T follicular helper cell (primary cell): ENCODE results near the gene TRIP4.
"Not testable (repeated sequence)": the region's sequence is repeated elsewhere in the genome, so short reads cannot be mapped to it uniquely, and the experiment has no call there.

Experiments used
- DNase-seq: peaks from one replicate; pipeline ENCODE4 v3.0.0-alpha.2; 2020; ENCODE audit warnings: low read depth
- total RNA-seq, 2 experiments: gene quantifications; one replicate each; lab custom pipeline; 2026; lab: John Stamatoyannopoulos, UW

Gene TRIP4
- 20.8 to 26.9 reads per million in 2 experiments for total RNA-seq

DNA sequence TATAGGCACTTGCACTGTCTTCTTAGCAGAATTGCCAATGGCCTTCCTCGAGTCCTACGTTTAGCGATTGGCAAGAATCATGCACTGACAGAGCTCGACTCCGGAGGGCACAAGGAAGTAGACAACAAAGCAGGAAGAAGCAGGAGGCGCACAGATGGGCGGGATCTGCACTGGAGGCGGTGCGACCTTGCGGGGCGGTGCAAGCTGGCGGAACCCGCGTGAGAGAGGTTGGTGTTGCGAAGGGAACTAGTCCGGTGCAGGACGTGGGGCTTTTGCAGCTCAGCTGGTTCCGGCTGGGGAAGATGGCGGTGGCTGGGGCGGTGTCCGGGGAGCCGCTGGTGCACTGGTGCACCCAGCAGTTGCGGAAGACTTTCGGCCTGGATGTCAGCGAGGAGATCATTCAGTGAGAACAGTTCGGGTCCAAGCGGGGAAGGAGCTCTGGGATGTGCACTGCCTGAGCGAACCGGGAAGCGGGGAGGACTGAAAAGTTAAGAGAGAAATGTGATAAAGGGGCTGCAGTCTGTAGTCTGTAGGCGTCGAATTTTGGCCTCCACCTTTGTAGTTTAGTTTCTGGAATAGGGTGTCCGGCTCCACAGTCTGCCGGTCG, at the start of gene TRIP4:
TSS of gene TRIP4 (plus strand) at position 275 of the 607 bp plus-strand sequence. CDS start at position 303, 28 bp downstream.
- DNase-seq: peak; percentile 93

DNA sequence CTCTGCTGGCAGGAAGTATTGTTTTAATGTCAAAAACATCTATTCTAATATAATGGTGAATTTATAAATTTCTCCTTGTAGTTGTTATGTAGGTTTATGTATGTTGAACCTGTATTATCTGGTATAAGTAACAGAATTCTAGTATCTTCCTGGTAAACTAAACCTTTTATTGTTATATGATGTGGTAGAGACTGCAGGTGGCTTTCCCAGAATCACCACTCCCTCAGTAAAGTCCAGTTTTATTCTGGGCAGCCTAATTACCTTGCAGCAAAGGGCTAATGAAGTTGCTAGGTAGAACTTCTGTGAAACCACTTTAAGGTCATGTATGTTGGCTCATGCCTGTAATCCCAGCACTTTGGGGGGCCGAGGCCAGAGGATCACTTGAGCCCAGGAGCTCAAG, 47.3 kb upstream of the TRIP4 start:
- DNase-seq: no peak

DNA sequence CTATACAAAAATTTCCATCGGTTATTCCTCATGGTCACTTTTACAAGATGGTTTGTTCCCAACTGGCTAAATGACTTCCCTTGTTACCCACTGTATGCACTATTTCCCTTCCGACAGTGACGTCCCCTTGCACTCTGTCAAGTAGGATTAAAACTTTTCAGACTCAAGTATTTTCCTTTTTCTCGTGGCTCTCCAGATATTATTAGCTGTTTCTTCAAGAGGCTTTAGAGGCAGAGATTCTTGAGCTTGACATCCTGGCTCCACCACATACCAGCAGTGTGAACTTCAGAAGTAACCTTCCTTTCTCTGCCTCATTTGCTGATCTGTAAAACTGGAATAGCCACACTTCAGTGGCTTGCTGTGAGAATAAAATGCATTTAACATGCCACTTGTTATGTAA, 45.7 kb upstream of the TRIP4 start:
- no peak for DNase-seq

DNA sequence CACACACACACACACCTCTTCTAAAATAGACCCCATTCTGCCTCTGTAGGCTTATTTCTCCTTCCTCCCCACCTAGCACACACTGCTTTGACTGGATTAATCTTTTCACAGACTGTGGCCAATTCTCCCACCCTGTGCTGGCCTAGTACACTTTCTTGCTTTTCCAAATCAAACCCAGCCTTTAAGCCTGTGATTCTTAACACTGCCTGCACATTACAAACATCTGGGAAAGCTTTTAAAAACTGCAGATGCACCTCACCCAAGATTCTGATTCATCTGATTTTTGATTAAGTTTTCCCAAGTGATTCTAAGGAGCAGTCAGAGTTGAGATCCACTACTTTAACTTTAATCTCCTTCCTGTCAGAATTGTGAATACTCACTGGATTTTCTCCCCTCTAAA, 44.4 kb upstream of the TRIP4 start:
- no peak for DNase-seq

DNA sequence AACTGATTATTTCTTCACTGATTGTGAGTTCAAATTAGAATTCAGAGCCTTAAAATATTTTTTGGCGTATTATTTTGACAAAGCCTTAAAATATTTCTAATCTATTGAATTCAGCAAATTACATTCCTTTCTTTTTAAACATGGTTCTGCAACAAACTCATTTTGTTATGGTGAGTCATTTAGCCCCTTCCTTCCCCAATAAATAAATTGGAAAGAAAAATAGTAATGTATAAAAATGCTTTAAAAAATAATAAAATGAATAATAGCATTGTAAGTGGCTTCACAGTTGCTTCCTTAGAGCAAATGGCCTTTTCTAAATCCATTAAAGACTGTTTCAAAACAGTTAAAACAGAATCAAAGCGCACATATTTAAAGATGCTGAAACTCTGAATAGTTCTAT, 43.8 kb upstream of the TRIP4 start:
- DNase-seq: no peak

DNA sequence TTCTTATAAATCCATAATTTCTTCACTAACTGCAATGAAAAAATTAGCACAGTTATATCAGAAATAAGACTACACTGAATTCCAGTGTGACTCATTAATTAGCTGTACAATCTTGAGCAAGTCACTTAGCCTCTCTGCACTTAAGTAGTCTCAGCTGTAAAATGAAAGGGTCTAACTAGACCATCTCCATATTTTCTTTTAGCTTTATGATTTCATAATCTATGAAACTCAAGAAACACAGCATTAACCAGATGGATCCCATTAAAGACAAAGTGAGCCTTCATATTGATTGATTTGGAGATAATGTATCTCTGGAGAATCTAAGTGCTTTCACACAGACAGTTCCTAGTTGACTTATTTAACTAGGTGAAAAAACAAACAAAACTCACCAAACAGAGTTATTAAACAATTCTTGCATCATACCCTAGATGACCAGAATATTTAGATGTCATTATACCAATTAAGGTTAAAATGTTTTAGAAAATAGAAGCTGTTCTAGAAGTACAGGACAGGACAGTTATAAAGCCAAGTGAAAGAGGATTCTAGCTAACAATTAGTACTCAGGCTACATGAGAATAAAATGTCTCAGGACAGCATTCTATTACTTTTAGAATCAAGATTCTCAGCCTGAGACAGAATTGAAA, 42.9 kb upstream of the TRIP4 start:
- DNase-seq: no peak

DNA sequence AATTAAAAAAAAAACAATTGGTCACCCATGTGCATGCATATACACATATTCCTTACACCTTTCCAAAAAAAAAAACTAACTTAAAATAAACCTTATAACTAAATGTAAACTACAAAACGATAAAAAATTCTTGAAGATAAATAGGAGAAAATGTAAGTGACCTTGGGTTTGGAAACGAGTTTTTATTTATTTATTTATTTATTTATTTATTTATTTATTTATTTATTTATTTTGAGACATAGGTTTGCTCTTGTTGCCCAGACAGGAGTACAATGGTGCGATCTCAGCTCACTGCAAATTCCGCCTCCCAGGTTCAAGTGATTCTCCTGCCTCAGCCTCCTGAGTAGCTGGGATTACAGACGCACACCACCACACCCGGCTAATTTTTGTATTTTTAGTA, 41.4 kb upstream of the TRIP4 start:
- not testable (repeated sequence) for DNase-seq

DNA sequence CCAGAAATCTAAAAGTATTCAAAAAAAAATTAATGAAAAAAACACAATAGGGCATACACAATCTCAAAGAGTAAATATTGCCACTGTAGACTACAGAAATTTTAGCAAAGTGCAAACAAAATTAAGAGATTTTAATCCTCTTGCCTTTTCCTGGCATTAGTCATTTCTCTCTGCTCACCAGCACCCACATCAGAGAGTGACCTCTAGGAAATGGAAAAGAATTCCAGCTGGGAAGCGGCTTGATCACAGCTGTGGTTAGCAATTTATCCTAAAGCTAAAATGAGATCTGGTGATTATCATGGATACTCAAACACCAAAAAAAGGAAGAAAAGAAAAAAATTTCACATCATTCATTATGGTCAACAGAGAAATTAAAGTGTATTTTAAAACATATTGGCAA, 39.2 kb upstream of the TRIP4 start:
- DNase-seq: no peak

DNA sequence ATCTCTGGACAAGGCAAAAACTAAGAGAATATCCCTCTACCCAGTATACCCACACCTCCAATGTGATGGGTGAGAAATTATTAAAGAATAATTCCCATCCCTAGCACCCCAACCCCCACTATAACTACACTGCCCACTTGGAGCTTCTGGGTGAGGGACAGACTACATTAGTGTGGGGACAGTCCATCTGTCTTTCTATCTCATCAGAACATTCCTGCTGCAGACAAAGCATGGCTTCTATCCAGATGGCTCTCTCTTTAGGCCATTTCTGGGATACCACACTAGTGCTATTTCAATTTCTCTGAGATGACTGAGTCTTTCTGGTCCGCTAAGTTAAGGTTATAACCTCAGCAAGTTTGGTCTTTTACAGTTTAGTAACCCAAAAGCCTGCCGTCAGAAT, 38.3 kb upstream of the TRIP4 start:
- no peak for DNase-seq

DNA sequence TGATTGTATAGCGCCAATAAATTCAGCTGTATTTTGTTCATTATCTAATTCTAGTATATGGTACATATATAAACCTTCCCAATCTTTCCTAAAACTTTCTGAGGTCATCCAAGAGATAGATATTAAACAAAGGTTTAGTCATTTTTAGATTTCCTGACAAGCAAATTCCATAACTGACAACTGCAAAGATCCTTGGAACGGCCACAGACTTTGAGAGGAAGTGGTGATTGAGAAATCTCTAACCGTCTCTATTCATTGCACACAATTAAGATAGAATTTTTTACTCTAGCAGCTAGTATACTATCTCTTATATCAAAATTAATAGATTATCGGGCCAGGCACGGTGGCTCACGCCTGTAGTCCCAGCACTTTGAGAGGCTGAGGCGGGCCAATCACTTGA, 36.4 kb upstream of the TRIP4 start:
- no peak for DNase-seq

DNA sequence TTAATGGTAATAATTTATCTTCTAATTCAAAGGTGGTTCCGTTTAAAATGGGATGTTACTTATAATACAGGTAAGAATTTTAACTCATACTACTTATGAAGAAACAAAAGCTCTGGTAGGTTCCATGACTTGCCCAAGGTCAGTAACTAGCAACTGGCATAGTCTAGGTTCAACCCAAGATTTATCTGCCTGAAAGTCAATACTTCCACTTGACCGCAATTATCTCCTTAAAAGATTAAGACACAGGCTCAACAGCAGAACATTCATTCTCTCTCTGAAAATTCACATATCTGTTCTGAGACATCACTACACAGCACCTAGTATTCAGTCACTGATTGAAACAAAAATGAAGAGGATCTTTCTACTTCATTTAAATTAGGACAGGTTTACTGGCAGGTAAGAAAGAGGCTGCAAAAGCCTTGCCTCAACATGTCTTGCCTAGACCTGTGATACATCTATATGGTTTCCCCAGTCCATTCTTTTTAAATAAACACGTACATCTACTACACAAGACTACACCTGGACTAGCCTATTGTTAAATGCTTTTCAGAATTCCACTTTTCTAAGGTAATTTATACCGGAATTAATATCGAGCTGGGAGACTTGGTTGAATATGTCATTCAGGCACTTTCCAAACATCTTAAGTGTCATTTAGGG, 32.8 kb upstream of the TRIP4 start:
- DNase-seq: no peak

DNA sequence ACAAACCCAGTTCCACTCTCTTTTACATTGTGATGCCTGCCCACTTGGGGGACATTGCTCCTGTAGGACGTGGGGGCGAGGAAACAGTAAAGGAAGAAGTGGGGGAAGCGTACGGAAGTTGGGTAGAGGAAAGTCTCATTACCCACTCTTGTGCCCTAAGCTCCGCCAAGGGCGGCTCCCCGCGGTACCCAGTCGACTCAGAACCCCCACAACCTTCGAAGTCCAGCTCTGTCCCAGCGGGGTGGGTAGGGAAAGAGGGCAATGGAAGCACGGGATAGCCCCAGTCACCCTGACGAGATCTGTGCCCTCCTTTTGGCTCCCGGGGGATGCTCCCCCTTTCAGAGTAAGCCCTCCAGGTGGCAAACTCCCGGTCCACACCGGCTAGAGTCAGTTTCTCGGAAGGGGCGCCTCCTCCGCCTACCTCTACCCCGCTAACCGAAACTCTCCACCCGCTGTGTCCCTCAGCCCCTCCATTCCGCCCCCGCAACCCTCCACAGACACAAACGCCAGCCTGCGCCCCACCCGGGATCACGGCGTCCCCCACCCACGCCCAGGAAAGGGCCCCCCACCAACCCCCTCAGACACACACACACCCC, 32.2 kb upstream of the TRIP4 start:
- DNase-seq: no peak

DNA sequence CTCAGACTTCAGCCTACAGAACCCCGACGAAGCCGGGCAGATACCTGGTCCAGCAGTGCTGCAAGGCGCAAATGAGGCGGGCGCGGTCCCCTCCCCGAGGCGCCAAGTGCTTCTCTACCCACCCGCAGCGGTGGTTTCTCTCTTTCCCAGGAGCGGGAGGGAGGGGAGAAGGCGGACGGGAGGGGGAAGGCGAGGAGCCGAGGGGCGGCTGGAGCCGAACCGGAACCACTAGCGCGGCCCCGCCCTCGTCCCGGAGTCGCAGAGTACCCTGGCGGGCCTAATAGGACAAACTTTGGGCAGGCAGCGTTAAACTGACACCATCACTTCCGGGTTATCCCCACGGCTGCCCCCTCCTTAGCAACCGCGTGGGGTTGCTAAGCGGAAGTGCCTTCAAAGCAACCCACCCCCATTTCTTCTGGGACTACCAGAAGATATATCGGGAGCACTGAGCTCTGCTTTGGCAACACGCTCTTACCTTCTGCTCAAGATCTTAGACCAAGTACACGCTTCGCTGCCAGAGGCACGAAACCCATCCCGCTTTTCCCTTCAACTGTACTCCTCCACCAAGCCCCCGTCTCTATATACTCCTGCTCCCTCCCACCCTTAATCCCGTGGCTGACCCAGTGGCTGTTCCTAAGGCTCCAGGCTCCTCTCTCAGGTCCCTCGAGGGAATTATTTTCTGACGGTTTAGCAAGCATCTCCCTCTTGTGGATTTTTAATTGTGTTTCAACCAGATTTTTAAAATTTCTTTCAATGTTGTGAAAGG, 31.5 kb upstream of the TRIP4 start, which contains the start of gene CSNK1G1:
TSS of gene CSNK1G1 (minus strand) at position 230 of the 766 bp plus-strand sequence. CDS start 55,674 bp downstream, outside the sequence.
- peak; percentile 88 for DNase-seq

DNA sequence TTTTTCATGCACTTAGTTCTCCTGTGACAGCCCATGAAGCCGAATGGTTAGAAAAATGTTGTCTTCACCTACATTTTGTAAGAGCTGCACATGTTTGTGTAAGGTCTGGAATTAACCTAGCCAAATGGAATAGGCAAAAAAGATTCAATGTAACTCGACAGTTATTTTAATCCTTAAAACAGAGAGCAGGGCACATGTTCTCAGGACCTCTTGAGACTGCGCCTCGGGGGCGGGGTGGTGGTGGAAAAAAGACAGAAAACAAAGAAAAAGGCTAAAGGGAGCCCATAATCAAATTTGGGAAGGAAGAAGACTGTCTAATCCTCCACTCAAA, 31.0 kb upstream of the TRIP4 start:
- no peak for DNase-seq

DNA sequence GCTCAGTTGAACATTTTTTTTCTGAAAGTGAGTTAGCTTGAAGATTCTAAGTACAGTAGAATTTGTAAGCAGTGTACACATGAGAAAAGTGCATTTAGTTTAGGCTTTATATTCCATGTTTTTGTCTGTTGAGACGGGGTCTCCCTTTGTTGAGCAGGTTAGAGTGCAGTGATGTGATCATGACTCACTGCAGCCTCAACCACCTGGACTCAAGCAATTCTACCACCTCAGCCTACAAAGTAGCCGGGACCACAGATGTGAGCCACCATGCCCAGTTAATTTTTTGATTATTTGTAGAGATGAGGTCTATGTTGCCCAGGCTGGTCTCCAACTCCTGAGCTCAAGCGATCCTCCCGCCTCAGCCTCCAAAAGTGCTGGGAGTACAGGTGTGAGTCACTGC, 26.4 kb upstream of the TRIP4 start:
- DNase-seq: no peak

DNA sequence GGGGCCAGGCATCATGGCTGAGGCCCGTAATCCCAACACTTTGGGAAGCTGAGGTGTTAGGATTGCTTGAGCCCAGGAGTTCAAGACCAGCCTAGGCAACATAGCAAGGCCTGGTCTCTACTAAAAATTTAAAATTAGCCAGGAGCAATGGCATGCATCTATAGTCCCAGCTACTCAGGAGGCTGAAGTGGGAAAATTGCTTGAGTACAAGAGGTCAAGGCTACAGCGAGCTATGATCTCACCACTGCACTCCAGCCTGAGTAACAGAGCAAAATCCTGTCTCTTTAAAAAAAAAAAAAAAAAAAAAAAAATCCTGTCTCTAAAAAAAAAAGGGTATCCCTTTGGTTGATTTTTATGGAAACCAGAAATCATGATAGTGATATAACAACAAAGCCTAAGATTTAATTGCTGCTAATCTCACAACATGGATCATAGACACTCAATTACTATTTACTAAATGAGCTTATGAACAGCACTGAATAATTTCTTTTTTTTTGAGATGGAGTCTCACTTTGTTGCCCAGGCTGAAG, 18.5 kb upstream of the TRIP4 start:
- DNase-seq: no peak

DNA sequence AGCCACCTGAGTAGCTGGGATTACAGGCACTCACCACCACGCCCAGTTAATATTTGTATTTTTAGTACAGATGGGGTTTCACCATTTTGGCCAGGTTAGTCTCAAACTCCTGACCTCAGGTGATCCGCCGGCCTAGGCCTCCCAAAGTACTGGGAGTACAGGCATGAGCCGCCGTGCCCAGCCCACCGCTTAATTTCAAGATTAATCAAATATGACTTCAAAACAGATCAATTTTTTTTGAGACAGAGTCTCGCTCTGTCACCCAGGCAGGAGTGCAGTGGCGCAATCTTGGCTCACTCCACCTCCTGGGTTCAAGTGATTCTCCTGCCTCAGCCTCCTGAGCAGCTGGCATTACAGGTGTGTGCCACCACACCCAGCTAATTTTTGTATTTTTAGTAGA, 16.3 kb upstream of the TRIP4 start:
- DNase-seq: not testable (repeated sequence)

DNA sequence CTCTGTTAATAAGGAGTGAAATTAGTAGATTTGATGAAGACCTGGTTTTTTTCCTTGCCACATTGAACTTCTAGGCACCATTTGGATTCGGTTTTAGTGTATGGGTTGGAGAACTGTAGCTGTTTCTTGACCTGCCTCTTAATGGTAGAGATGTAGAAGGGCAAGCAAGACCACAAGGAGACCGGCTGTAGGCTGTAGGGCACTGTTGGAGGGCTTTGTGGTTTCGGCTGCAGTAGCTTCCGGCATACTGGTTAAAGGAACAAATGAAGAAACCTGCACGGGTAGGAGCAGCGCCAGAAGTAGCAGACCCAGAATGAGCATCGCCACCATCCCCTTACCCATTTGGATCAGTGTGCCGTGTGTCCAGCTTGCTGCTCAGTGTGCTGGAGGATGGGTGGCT, 14.3 kb upstream of the TRIP4 start:
- DNase-seq: no peak

DNA sequence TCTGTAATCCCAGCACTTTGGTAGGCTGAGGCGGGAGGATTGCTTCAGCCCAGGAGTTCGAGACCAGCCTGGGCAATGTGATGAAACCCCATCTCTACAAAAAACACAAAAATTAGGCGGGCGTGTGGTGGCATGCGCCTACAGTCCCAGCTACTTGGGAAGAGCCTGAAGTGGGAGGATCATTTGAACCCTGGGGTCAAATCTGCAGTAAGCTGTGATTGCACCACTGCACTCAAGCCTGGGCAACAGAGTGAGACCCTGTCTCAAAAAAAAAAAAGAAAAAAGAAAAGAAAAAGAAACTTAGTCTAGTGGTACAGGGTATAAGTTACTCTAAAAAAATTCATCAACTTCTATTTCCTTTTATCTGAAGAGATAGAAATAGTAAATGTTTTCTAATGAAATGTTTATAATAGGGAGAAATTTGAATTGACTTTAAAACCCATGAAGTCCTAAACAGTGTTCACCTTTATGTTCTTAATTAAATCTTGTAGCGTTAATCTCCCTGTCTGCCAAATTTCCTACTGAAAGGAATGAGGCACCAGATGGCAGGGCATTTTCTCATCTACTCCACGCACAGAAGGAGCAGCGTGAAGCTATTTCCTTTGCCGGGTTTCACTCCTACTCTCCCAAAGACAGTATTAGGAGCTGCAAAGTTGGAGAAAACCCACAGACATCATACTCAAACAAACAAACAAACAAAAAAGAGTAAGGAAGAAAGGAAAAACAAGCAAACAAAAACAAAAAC, 8.2 kb upstream of the TRIP4 start:
- no peak for DNase-seq

DNA sequence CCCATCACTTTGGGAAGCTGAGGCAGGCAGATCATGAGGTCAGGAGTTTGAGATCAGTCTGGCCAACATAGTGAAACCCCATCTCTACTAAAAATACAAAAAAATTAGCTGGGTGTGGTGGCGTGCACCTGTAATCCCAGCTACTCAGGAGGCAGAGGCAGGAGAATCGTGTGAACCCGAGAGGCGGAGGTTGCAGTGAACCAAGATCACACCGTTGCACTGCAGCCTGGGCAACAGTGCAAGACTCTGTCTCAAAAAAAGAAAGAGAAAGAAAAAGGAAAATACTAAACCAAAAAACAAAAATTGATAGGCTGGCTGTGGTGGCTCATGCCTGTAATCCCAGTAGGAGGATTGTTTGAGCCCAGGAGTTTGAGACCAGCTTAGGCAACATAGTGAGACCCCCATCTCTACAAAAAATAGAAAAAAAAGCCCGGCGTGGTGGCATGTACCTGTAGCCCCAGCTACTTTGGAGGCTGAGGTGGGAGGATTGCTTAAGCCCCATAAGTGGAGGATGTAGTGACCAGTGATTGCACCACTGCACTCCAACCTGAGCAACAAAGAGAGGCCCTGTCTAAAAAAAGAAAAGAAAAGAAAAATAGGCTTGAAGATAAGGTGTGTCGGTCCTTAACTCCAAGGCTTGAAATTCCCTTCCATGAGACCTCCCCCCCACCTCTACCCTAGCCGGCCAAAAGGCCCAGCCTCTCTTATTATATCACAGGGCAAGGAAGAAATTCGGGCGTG, 7.3 kb upstream of the TRIP4 start:
- not testable (repeated sequence) for DNase-seq
